Measurements from ENCODE around the gene WDR62.

- TF ChIP-seq CTCF (IDR thresholded peaks at IDR 0.05) (no peak), POLR2A (IDR thresholded peaks at IDR 0.05) (no peak)
Observed at GRCh38 chr19:36028313-36029041, 26.2 kb upstream of the WDR62 start.

Data from Peyer's patch (tissue), 4 donors.